IMR-90 (cell line): ENCODE data around the gene GPBAR1. TPM values are rescaled to one million over a fixed set of nuclear protein-coding genes. Genes with fewer than 3 reads are reported as not detected.

ENCODE experiments used
- ATAC-seq: fragments of 200-7000 bp; cut with Tn5 transposase; 2 replicates; pipeline ENCODE4 v1.9.1; 2020; ENCODE audit warnings: low read depth, mild to moderate bottlenecking, moderate library complexity
- BruUV-seq: library from RNA; stranded (reverse); fragments of 400-500 nt; replicated peaks from 2 replicates; lab custom pipeline; 2021; lab: Mats Ljungman, UMichigan
- CTCF ChIA-PET: fragments of 300-600 bp; formaldehyde crosslinking; extraction: SDS; loops from one replicate; lab custom pipeline; 2021; ENCODE audit warnings: antibody characterized with exemption; lab: Yijun Ruan, JAX
- POLR2A ChIA-PET: fragments of 300-600 bp; sonication (Branson Sonifier 250); formaldehyde crosslinking; loops from one replicate; lab custom pipeline; 2022; ENCODE audit warnings: antibody characterized with exemption; ENCODE audit not compliant: unreplicated experiment; lab: Charles Lee
- DNase-seq: peaks from one replicate; pipeline ENCODE4 v3.0.0; 2013
- H2AFZ ChIP-seq: replicated peaks from 2 replicates; pipeline ENCODE3; 2013; ENCODE audit warnings: low read length, mild to moderate bottlenecking; ENCODE audit not compliant: poor library complexity
- H2AK5ac ChIP-seq: 2 replicates; pipeline ENCODE4 v1.6.1; 2013; ENCODE audit warnings: low read depth, low read length, inconsistent platforms
- H2AK9ac ChIP-seq: replicated peaks from 2 replicates; pipeline ENCODE3; 2013; ENCODE audit warnings: mild to moderate bottlenecking, low read depth, low read length, moderate library complexity; ENCODE audit not compliant: poor library complexity
- H2BK120ac ChIP-seq: 2 replicates; pipeline ENCODE4 v1.6.1; 2013; ENCODE audit warnings: low read depth, low read length, inconsistent platforms
- H2BK15ac ChIP-seq: 3 replicates; pipeline ENCODE4 v1.6.1; 2013; ENCODE audit warnings: low read depth, low read length, inconsistent platforms
- H2BK20ac ChIP-seq: 2 replicates; pipeline ENCODE4 v1.6.1; 2013; ENCODE audit warnings: low read depth, mild to moderate bottlenecking, inconsistent platforms, low read length, moderate library complexity
- H2BK5ac ChIP-seq: 2 replicates; pipeline ENCODE4 v1.6.1; 2013; ENCODE audit warnings: mild to moderate bottlenecking, low read depth, low read length, inconsistent platforms; ENCODE audit not compliant: poor library complexity, severe bottlenecking
- H3K14ac ChIP-seq: replicated peaks from 2 replicates; pipeline ENCODE4 v1.6.1; 2013; ENCODE audit warnings: low read depth, low read length, inconsistent platforms
- H3K18ac ChIP-seq: 2 replicates; pipeline ENCODE4 v1.6.1; 2013; ENCODE audit warnings: low read depth, low read length, control low read depth
- H3K23ac ChIP-seq: 2 replicates; pipeline ENCODE4 v1.6.1; 2013; ENCODE audit warnings: low read depth, low read length, inconsistent platforms
- H3K27ac ChIP-seq: 2 replicates; pipeline ENCODE4 v1.5.1; 2013; ENCODE audit warnings: mild to moderate bottlenecking, control low read depth, low read length; ENCODE audit not compliant: insufficient read depth
- H3K27me3 ChIP-seq: 2 replicates; pipeline ENCODE4 v1.6.1; 2013; ENCODE audit warnings: low read length; ENCODE audit not compliant: control insufficient read depth, insufficient read depth
- H3K36me3 ChIP-seq: 2 replicates; pipeline ENCODE4 v1.6.1; 2013; ENCODE audit warnings: low read length, mixed read lengths; ENCODE audit not compliant: control insufficient read depth, insufficient read depth
- H3K4ac ChIP-seq: 2 replicates; pipeline ENCODE4 v1.6.1; 2013; ENCODE audit warnings: low read depth, low read length, inconsistent platforms
- H3K4me1 ChIP-seq: 2 replicates; pipeline ENCODE4 v1.6.1; 2013; ENCODE audit warnings: low read length, mixed read lengths; ENCODE audit not compliant: control insufficient read depth, insufficient read depth
- H3K4me2 ChIP-seq: 2 replicates; pipeline ENCODE4 v1.6.1; 2013; ENCODE audit warnings: low read depth, mild to moderate bottlenecking, control low read depth, low read length, moderate library complexity
- H3K4me3 ChIP-seq: 2 replicates; pipeline ENCODE4 v1.5.1; 2013; ENCODE audit warnings: low read depth, mild to moderate bottlenecking, control low read depth, low read length, moderate library complexity; ENCODE audit not compliant: insufficient read depth
- H3K56ac ChIP-seq: 2 replicates; pipeline ENCODE4 v1.6.1; 2013; ENCODE audit warnings: low read length, inconsistent platforms; ENCODE audit not compliant: insufficient read depth; ENCODE audit errors: extremely low read depth
- H3K79me1 ChIP-seq, 2 experiments: 2 replicates each; pipeline ENCODE4 v1.6.1; 2013; ENCODE audit warnings: low read length in 2 of 2, inconsistent platforms in 1 of 2, low read depth in 1 of 2
- H3K9ac ChIP-seq: 2 replicates; pipeline ENCODE4 v1.6.1; 2013; ENCODE audit warnings: low read depth, low read length, control low read depth
- H3K9me1 ChIP-seq: 2 replicates; pipeline ENCODE4 v1.6.1; 2013; ENCODE audit warnings: low read length, inconsistent platforms; ENCODE audit not compliant: insufficient read depth
- H3K9me3 ChIP-seq: 2 replicates; pipeline ENCODE4 v1.6.1; 2013; ENCODE audit warnings: low read length; ENCODE audit not compliant: control insufficient read depth, insufficient read depth
- H4K20me1 ChIP-seq: 2 replicates; pipeline ENCODE4 v1.6.1; 2013; ENCODE audit warnings: low read length, inconsistent platforms; ENCODE audit not compliant: insufficient read depth
- H4K5ac ChIP-seq: 2 replicates; pipeline ENCODE4 v1.6.1; 2013; ENCODE audit warnings: mild to moderate bottlenecking, low read depth, low read length, control low read depth
- H4K8ac ChIP-seq, 2 experiments: 2 replicates each; pipeline ENCODE4 v1.6.1; 2013; ENCODE audit warnings: low read depth in 2 of 2, low read length in 2 of 2, control low read depth in 1 of 2, inconsistent platforms in 1 of 2
- H4K91ac ChIP-seq: 2 replicates; pipeline ENCODE4 v1.6.1; 2013; ENCODE audit warnings: low read depth, low read length, inconsistent platforms; ENCODE audit not compliant: insufficient read depth
- POLR2A ChIP-seq: IDR thresholded peaks from 2 replicates; pipeline ENCODE4 v1.6.1; 2012; ENCODE audit warnings: mild to moderate bottlenecking, low read depth, low read length
- SMC3 ChIP-seq: fragments of 150-350 bp; IDR thresholded peaks from 2 replicates; pipeline ENCODE4 v1.6.1; 2016; ENCODE audit warnings: low read depth, mild to moderate bottlenecking, antibody characterized with exemption, low read length, moderate library complexity
- USF2 ChIP-seq: fragments of 150-350 bp; IDR thresholded peaks from 2 replicates; pipeline ENCODE4 v1.6.1; 2017; ENCODE audit warnings: mild to moderate bottlenecking, antibody characterized with exemption, low read length, low read depth
- WGBS, 2 experiments: methylation state at CpG; one replicate each; pipeline versions ENCODE4 v1.1.5 to v1.1.7; 2013; ENCODE audit warnings: missing lambda C conversion rate in 2 of 2; ENCODE audit not compliant: insufficient read length in 1 of 2; ENCODE audit errors: extremely low coverage in 2 of 2; 5-methylcytosine and 5-hydroxymethylcytosine counted together
- dilution Hi-C: fragments of 300-500 bp; cut with HindIII; formaldehyde crosslinking; loops from one replicate; pipeline ENCODE4 v1.14.3; 2018; ENCODE audit warnings: low sequenced_read_pairs; ENCODE audit not compliant: unreplicated experiment
- in situ Hi-C: fragments of 300-500 bp; cut with MboI; formaldehyde crosslinking; loops from 3 replicates; pipeline ENCODE4 v1.14.3; 2019; ENCODE audit warnings: low sequenced_read_pairs, inconsistent platforms, mixed read lengths
- intact Hi-C: fragments of 100-400 bp; cut with micrococcal nuclease; formaldehyde crosslinking; loops from 2 replicates; pipeline ENCODE4 v1.10.0; 2022
- polyA plus RNA-seq, 3 experiments: library from polyadenylated mRNA; depleted of rRNA; stranded (reverse); fragments of >200 nt; gene quantifications; 2 replicates each; pipeline ENCODE4 v1.2.3, GENCODE V29; 2012; ENCODE audit warnings: low replicate concordance in 1 of 3
- total RNA-seq: library from RNA; depleted of rRNA; stranded (reverse); fragments of >200 nt; gene quantifications from 2 replicates; pipeline ENCODE4 v1.2.3, GENCODE V29; 2012

GPBAR1 gene
- total and polyA plus RNA-seq, 2 of the 4 experiments (the other 2 are of a cell fraction), result under 0.01 to 0.21 TPM

GRCh38 chr2:218244204-218244603 lies 16.6 kb upstream of the GPBAR1 start:
- TF ChIP-seq POLR2A, result no peak
- TF ChIP-seq SMC3, result no peak
- no peak for TF ChIP-seq USF2
- in situ Hi-C loops, result no loop called here
- ChIA-PET CTCF (no interaction called here), POLR2A (interaction anchor here (0.6 kb wide), 1 partner anchor 26 kb away, joined by 3 read pairs; the partner anchor contains the start of genes AAMP and PNKD)
- H3K36me3 ChIP-seq, result peaks cover 66% of the 10 kb centered on the region
- H2BK15ac ChIP-seq, result no peak overlapping the region
- peaks cover 27% of the 10 kb centered on the region for H4K20me1 ChIP-seq
- dilution Hi-C loops, result no loop called here
- H2BK120ac ChIP-seq, result no peak overlapping the region
- no peak overlapping the region for H2AK5ac ChIP-seq
- no peaks in the 10 kb centered on the region for H3K4me1 ChIP-seq
- H3K56ac ChIP-seq, result no peak overlapping the region
- ATAC-seq (no peak), DNase-seq (no peak)
- H2BK5ac ChIP-seq, result no peak overlapping the region
- no CpG with 5 or more reads among the region's 1 CpG for WGBS, 2 experiments
- BruUV-seq, result no TSS peak
- H3K4me2 ChIP-seq, result no peak overlapping the region
- no peak overlapping the region for H4K5ac ChIP-seq
- no peak overlapping the region for H2AK9ac ChIP-seq
- H3K18ac ChIP-seq, result no peak overlapping the region
- H3K9ac ChIP-seq, result no peak overlapping the region
- H3K4ac ChIP-seq, result no peak overlapping the region
- no peak overlapping the region for H4K91ac ChIP-seq
- H3K14ac ChIP-seq, result no peak overlapping the region
- H3K4me3 ChIP-seq, result no peak overlapping the region
- no peak overlapping the region for H2BK20ac ChIP-seq
- H3K23ac ChIP-seq, result no peak overlapping the region
- H3K79me1 ChIP-seq, result peaks cover 36 to 66% of the 10 kb centered on the region in 2 experiments
- H3K27ac ChIP-seq, result no peak overlapping the region
- H3K9me3 ChIP-seq, result no peaks in the 10 kb centered on the region
- H3K27me3 ChIP-seq, result no peaks in the 10 kb centered on the region
- H2AFZ ChIP-seq, result no peak overlapping the region
- no peak overlapping the region for H4K8ac ChIP-seq
- intact Hi-C loops, result no loop called here
- H3K9me1 ChIP-seq, result 0 out of 2 replicates have a peak, but pooled peaks cover 5% of the 10 kb centered on the region
